BE2C (cell line): ENCODE results near the gene HDAC5.

Experiments used
- DNase-seq: peaks from one replicate; pipeline ENCODE4 v3.0.0-alpha.2; 2020
- H3K27me3 ChIP-seq: fragments of 250-450 bp; sonication (Bioruptor Pico); 2 replicates; pipeline ENCODE4 v1.5.1; 2020; ENCODE audit warnings: mild to moderate bottlenecking
- H3K36me3 ChIP-seq: fragments of 250-450 bp; sonication (Bioruptor Pico); 2 replicates; pipeline ENCODE4 v1.5.1; 2020; ENCODE audit warnings: mild to moderate bottlenecking
- H3K4me1 ChIP-seq: fragments of 250-450 bp; sonication (Bioruptor Pico); 2 replicates; pipeline ENCODE4 v1.5.1; 2020
- H3K4me3 ChIP-seq: 2 replicates; pipeline ENCODE4 v1.5.1; 2011; ENCODE audit warnings: low read depth, low read length
- H3K9me3 ChIP-seq: fragments of 250-450 bp; sonication (Bioruptor Pico); 2 replicates; pipeline ENCODE4 v1.5.1; 2020
- CTCF ChIP-seq: IDR thresholded peaks from 2 replicates; pipeline ENCODE4 v1.5.1; 2012; ENCODE audit warnings: mild to moderate bottlenecking, low read depth, low read length

HDAC5 gene

GRCh38 chr17:44033861-44034408, 89.5 kb downstream of the HDAC5 start:
- no peak for DNase-seq
- H3K27me3 ChIP-seq: no peaks in the 10 kb centered on the region
- H3K4me1 ChIP-seq: no peaks in the 10 kb centered on the region
- peaks cover 60% of the 10 kb centered on the region for H3K36me3 ChIP-seq
- no peak overlapping the region for H3K4me3 ChIP-seq
- no peak for TF ChIP-seq CTCF
- no peaks in the 10 kb centered on the region for H3K9me3 ChIP-seq

DNA sequence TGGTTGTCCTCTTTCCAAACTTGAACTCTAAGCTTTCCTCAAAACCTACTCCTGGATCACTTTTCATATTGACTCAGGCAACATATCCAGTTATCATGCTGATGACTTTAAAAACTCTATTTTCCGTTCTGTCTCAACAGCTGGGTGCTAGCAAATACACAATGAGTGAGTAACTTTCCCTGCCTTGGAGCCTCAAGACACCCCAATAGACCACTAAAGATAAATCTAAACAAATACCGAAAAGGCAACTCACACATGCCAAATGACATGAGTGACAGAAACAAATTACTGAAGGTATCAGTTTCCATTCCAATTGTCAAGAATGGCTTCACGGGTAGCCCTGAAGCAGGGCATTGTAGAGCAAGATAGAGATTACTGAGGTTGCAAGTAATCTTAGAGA, 93.0 kb downstream of the HDAC5 start:
- Histone ChIP-seq H3K36me3 (peaks cover 39% of the 10 kb centered on the region), H3K9me3 (no peaks in the 10 kb centered on the region), H3K4me3 (no peak overlapping the region), H3K27me3 (no peaks in the 10 kb centered on the region), H3K4me1 (peaks cover 6% of the 10 kb centered on the region)
- no peak for DNase-seq
- TF ChIP-seq CTCF: no peak

- DNase-seq: no peak
- TF ChIP-seq CTCF: no peak
- no peak overlapping the region for H3K4me3 ChIP-seq
- H3K9me3 ChIP-seq: no peaks in the 10 kb centered on the region
- H3K27me3 ChIP-seq: no peaks in the 10 kb centered on the region
- H3K4me1 ChIP-seq: peaks cover 14% of the 10 kb centered on the region
- peaks cover 39% of the 10 kb centered on the region for H3K36me3 ChIP-seq
Observed at GRCh38 chr17:44029736-44030135, 93.7 kb downstream of the HDAC5 start.
